Keratinocyte (primary cell): ENCODE measurements around the gene PILRB. TPM values are rescaled to one million over a fixed set of nuclear protein-coding genes. Genes with fewer than 3 reads are reported as not detected.
"Not testable (repeated sequence)": the region's sequence is repeated elsewhere in the genome, so short reads cannot be mapped to it uniquely, and the experiment has no call there.

Experiments
- DNase-seq: peaks from one replicate; pipeline ENCODE4 v3.0.0-alpha.2; 2011; ENCODE audit warnings: low read depth, missing footprints, low spot score
- FAIRE-seq: peaks from 2 replicates; lab custom pipeline; 2011; peaks lifted over from hg19 to GRCh38; lab: Jason Lieb, UNC
- H2AFZ ChIP-seq: 2 replicates; pipeline ENCODE4 v1.6.0; 2012; ENCODE audit warnings: low read length, control low read depth, inconsistent platforms; ENCODE audit not compliant: control insufficient read depth
- H3K27ac ChIP-seq: 2 replicates; pipeline ENCODE4 v1.5.1; 2011; ENCODE audit warnings: low read length; ENCODE audit not compliant: control insufficient read depth, insufficient read depth
- H3K27me3 ChIP-seq: 3 replicates; pipeline ENCODE4 v1.6.0; 2011; ENCODE audit warnings: low read length; ENCODE audit not compliant: control insufficient read depth, insufficient read depth; ENCODE audit errors: extremely low read depth
- H3K36me3 ChIP-seq, 2 experiments: 2 replicates in 1 of 2; 3 replicates in 1 of 2; pipeline ENCODE4 v1.5.1; 2011; ENCODE audit warnings: low read length in 2 of 2, mild to moderate bottlenecking in 1 of 2; ENCODE audit not compliant: control insufficient read depth in 2 of 2, insufficient read depth in 2 of 2; ENCODE audit errors: extremely low read depth in 1 of 2
- H3K4me1 ChIP-seq: 3 replicates; pipeline ENCODE4 v1.5.1; 2011; ENCODE audit warnings: low read length; ENCODE audit not compliant: control insufficient read depth, insufficient read depth; ENCODE audit errors: extremely low read depth
- H3K4me2 ChIP-seq: 3 replicates; pipeline ENCODE4 v1.6.0; 2011; ENCODE audit warnings: low read depth, low read length; ENCODE audit not compliant: control insufficient read depth, insufficient read depth; ENCODE audit errors: extremely low read depth
- H3K4me3 ChIP-seq, 3 experiments: fragments of 200-600 bp in 1 of 3; sonication (generic) in 1 of 3; 2 replicates in 2 of 3; 3 replicates in 1 of 3; pipeline ENCODE4 v1.5.1; 2011 to 2016; ENCODE audit warnings: low read length in 3 of 3, mild to moderate bottlenecking in 3 of 3, control low read depth in 2 of 3, inconsistent platforms in 1 of 3, low read depth in 1 of 3, mixed read lengths in 1 of 3, mixed run types in 1 of 3, moderate library complexity in 1 of 3; ENCODE audit not compliant: control insufficient read depth in 2 of 3, insufficient read depth in 2 of 3; ENCODE audit errors: extremely low read depth in 1 of 3
- H3K79me2 ChIP-seq: 2 replicates; pipeline ENCODE4 v1.6.0; 2012; ENCODE audit warnings: low read length; ENCODE audit not compliant: control insufficient read depth, insufficient read depth
- H3K9ac ChIP-seq: 3 replicates; pipeline ENCODE4 v1.6.0; 2011; ENCODE audit warnings: low read length; ENCODE audit not compliant: control insufficient read depth, insufficient read depth; ENCODE audit errors: extremely low read depth
- H3K9me1 ChIP-seq: 3 replicates; pipeline ENCODE4 v1.6.0; 2011; ENCODE audit warnings: low read length; ENCODE audit not compliant: control insufficient read depth, insufficient read depth; ENCODE audit errors: extremely low read depth
- H3K9me3 ChIP-seq: 2 replicates; pipeline ENCODE4 v1.5.1; 2012; ENCODE audit warnings: low read depth, low read length; ENCODE audit not compliant: control insufficient read depth
- H4K20me1 ChIP-seq: 3 replicates; pipeline ENCODE4 v1.6.0; 2011; ENCODE audit warnings: low read length; ENCODE audit not compliant: control insufficient read depth, insufficient read depth; ENCODE audit errors: extremely low read depth
- CTCF ChIP-seq, 3 experiments: IDR thresholded peaks in 1 of 3; conservative IDR thresholded peaks in 1 of 3; optimal IDR thresholded peaks in 1 of 3; 2 replicates in 2 of 3; 3 replicates in 1 of 3; pipeline versions ENCODE3 to v1.5.1; 2011; ENCODE audit warnings: low read length in 3 of 3, mild to moderate bottlenecking in 3 of 3, moderate library complexity in 2 of 3, control low read depth in 1 of 3, inconsistent platforms in 1 of 3; ENCODE audit not compliant: insufficient read depth in 2 of 3; ENCODE audit errors: extremely low read depth in 1 of 3
- EZH2 ChIP-seq: IDR thresholded peaks from one replicate; pipeline ENCODE4 v1.6.1; 2012; ENCODE audit warnings: inconsistent platforms, mild to moderate bottlenecking, low read length, moderate library complexity
- dilution Hi-C: fragments of 300-500 bp; cut with MboI; formaldehyde crosslinking; loops from one replicate; pipeline ENCODE4 v1.7.0; 2020; ENCODE audit warnings: low sequenced_read_pairs; ENCODE audit not compliant: extremely low pct_ligation_motif_present
- polyA plus RNA-seq, 5 experiments: library from polyadenylated mRNA; depleted of rRNA in 3 of 5; stranded (reverse) in 3 of 5; stranded (forward) in 1 of 5; unstranded in 1 of 5; fragments of >200 nt; gene quantifications; 1 replicate in 1 of 5; 2 replicates in 3 of 5; 3 replicates in 1 of 5; pipeline versions ENCODE4 v1.2.1 to v1.2.3, GENCODE V29; 2011 to 2012; ENCODE audit warnings: missing spikeins in 2 of 5, low read depth in 1 of 5, low replicate concordance in 1 of 5

Gene PILRB
- polyA plus RNA-seq, 1 donor (not counting 4 experiments of a cell fraction or from before 2014, with no cell fraction given) = 16.5 TPM

GRCh38 chr7:100351657-100352058, 6.3 kb upstream of the PILRB start:
- H4K20me1 ChIP-seq = peaks cover 2% of the 10 kb centered on the region
- H3K9me3 ChIP-seq = no peaks in the 10 kb centered on the region
- peaks cover 11% of the 10 kb centered on the region for H3K79me2 ChIP-seq
- no peak overlapping the region for H3K9ac ChIP-seq
- H3K4me3 ChIP-seq = no peak overlapping the region
- H3K27me3 ChIP-seq = no peaks in the 10 kb centered on the region
- DNase-seq (no peak), FAIRE-seq (no peak)
- H3K27ac ChIP-seq = no peak overlapping the region
- no peak overlapping the region for H2AFZ ChIP-seq
- TF ChIP-seq CTCF (optimal IDR thresholded peaks at IDR 0.05 in 1 of 3, IDR thresholded peaks at IDR 0.05 in 1 of 3, conservative IDR thresholded peaks at IDR 0.05 in 1 of 3; ENCODE audit: extremely low read depth in 1 of 3, insufficient read depth in 2 of 3, low read length in 3 of 3) = no peak
- TF ChIP-seq EZH2 = no peak
- no peaks in the 10 kb centered on the region for H3K4me1 ChIP-seq
- dilution Hi-C loops = no loop called here
- H3K36me3 ChIP-seq = peaks cover 47% of the 10 kb centered on the region in 2 experiments
- H3K4me2 ChIP-seq = no peak overlapping the region
- no peaks in the 10 kb centered on the region for H3K9me1 ChIP-seq

- H2AFZ ChIP-seq, dilution Hi-C loops, DNase-seq, H3K4me3 ChIP-seq, H3K79me2 ChIP-seq, H3K9me1 ChIP-seq, H3K27me3 ChIP-seq, H4K20me1 ChIP-seq, H3K27ac ChIP-seq, FAIRE-seq, H3K4me1 ChIP-seq, H3K9ac ChIP-seq, H3K4me2 ChIP-seq, H3K9me3 ChIP-seq: not testable (repeated sequence)
- peaks cover 46 to 54% of the 10 kb centered on the region in 2 experiments for H3K36me3 ChIP-seq
These were observed 5.6 kb upstream of the PILRB start for GRCh38 chr7:100352230-100352781.
